Endometrial microvascular endothelial cells (primary cell): ENCODE measurements around the gene SMOC1. TPM values are rescaled to one million over a fixed set of nuclear protein-coding genes. Genes with fewer than 3 reads are reported as not detected.

ENCODE experiments used
- in situ Hi-C: cut with HindIII; loops from 2 replicates; pipeline ENCODE4 v1.10.0; 2017; ENCODE audit warnings: low sequenced_read_pairs, low pct_unique_long_range_greater_than_20kb; ENCODE audit errors: inconsistent ontology term
- total RNA-seq: library from RNA; depleted of rRNA; stranded (reverse); fragments of >200 nt; gene quantifications from one replicate; pipeline ENCODE4 v1.2.3, GENCODE V29; 2015; ENCODE audit errors: inconsistent ontology term

The SMOC1 gene
- total RNA-seq, 1 donor from 2014 or later, result not detected

DNA sequence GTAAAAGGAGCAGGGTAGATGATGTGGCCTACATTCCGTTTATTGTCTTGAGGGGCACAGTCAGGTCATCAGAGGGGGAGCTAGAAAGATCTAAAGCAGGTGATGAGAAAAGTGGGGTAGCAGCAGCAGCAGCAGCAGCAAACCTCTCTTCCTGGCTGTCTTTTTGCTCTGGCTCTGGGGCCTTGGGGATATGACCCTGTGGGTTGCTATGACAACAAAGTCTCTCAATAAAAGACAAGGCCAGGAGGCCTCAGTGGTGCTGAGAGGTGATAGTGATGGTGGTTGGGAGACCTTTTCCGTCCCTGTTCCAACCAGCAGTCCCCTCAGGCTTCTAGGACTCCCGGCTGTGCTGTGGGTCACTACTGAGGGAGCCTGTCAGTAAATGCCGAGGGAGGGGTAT is 170.9 kb downstream of the SMOC1 start:
- in situ Hi-C loops, result no loop called here

DNA sequence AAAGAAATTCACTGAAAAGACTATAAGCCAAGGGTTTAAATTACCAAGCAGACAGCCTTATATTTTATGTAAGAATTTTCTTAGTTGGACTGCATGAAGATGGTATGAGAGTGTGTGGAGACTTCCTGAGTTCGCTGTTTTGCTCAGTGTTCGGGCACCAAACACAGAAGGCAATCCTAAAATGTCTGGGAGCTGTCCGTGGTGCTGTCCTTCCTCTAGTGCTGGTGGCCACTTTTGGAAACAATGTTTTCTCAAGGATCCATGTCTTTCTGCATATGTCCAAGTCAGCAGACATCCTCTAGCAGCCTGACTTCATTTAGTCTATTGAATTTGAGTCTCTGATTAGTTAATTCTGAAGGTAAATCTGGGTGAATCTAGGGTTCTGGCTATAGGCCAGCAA is 173.8 kb downstream of the SMOC1 start:
- in situ Hi-C loops, result no loop called here

DNA sequence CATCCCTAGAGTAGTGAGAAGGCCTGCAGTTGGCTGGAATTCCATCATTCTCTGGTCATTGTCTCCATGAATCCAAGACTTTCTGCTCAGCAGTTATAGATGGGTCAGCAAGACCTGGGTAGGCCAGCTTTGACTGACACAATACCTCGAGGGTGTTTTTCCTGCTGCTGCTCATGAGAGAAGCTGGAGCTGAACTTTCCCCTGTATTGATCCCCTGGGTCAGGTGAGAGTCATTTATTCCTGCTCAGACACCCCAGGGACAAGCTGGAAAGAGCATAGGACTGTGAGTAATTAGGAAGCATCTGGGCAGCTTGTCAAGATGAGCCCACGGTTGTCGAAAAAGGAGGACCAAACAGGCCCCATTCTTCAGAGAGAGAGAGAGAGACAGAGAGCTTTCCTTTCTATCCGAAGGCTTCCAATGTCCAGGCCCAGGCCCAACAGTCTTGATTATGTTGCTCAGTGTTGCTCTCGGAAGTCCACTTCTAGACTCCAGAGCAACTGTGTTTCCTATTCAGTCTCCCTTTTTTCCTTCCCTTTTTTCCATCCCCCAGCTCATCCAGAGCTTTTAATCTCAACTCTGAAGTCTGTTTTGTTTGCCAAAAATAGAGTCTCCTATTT is 178.4 kb downstream of the SMOC1 start:
- in situ Hi-C loops, result no loop called here

DNA sequence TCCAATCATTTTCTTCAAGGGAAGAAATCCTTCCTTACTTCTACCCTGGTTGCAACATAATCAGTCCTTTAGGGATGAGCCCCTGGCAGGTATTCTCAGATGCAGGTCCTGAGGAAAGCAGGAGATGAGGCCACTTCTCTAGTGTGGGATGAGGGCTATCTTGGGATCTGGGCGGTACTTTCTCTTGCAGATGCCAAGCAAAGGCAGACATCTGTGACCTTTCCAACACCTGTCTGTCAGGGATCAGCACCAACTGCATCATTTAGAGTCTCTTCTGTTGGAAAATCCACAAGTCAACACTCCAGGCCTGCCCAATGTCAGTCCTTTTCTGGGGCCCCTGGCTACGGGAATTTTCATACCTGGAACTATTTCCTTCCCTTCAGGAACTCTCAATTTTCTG is 180.3 kb downstream of the SMOC1 start:
- in situ Hi-C loops, result no loop called here

DNA sequence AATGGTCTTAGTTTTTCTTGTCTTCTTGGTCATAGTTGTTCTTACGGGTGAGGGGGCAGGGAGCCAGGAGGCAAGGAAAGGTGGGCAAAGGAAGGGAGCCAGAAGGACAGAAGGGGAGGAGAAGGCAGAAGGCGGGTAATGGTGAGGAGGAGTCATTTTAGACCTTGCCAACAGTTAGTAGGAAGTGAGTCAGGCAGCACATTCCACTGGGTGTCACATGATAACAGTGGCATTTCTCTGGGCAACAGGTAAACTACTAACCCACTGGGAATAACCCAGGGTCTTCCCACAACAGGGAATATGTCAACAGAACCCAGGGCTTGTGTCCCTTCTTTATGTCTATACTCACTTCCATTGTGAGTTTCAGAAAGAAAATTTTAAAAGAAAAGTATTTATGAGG is 181.9 kb downstream of the SMOC1 start:
- in situ Hi-C loops, result no loop called here

DNA sequence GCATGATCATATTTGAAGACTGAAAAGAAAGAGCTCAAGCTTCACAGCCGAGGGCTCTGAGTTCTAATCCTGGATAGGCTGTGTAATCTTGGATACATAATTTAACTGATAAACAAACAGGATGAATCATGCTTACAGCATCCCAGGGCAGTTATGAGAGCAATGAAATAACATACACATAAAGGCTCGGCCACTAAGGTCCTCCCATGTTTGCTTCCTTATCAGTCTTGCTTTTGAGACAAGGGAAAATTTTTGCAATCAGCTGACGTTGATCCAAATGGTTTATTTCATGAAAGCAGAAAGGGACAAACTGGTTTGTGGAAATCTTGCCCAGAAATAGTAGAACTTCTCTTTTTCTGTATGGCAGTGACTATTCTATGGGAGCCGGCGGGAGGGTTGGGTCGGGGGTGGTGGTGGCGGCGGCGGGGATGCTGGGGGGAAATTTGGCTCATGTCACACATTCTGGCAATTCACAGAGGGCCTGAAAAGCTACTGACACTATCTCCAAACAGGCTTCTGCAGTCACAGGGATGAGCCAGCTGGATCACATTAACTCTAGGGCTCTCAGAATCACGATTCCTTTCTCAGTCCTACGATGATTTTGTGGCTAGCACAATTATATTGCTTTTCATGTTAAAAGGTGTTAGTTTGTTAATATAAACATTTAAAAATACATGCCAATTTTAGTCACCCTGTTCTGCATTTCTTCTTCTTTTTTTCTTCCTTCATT is 185.1 kb downstream of the SMOC1 start:
- in situ Hi-C loops, result no loop called here

DNA sequence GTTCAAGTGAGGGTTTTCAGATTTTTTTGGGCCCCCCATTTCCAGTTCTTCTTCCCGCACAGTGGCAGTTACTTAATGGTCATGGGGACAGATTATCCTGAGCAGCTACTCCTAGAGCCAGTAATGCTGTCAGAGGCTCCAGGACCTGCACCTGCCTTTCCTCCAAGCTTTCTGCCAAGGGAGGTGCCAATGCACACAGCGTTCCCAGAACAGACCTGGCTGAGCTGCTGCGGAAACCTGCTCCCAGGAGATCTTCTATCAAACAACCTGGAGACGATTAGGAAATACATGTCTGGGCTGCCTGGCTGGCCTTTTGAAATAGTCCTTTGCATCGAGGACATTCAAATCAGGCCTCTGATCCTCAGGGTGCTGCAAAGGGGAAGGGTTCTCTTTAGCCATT is 188.6 kb downstream of the SMOC1 start:
- in situ Hi-C loops, result no loop called here

DNA sequence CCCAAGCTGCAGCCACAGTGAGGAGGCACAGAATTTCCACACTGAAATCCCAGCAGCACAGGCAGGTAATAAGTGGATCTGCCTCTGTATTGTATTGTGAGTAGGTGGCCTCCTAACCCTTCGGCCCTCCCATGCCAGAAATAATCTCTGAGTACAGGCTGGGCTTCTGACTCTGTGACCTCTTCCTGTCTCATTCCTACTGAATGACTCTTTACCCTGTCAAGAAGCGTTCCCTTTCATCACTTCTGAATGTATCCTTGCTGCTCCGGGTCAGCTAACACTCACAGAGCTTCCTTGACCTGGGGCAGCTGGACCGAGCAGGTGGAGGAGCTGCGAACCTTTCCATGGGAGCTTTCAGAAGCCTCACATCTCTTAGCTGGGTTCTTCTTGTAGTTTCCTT is 190.0 kb downstream of the SMOC1 start:
- in situ Hi-C loops, result no loop called here

DNA sequence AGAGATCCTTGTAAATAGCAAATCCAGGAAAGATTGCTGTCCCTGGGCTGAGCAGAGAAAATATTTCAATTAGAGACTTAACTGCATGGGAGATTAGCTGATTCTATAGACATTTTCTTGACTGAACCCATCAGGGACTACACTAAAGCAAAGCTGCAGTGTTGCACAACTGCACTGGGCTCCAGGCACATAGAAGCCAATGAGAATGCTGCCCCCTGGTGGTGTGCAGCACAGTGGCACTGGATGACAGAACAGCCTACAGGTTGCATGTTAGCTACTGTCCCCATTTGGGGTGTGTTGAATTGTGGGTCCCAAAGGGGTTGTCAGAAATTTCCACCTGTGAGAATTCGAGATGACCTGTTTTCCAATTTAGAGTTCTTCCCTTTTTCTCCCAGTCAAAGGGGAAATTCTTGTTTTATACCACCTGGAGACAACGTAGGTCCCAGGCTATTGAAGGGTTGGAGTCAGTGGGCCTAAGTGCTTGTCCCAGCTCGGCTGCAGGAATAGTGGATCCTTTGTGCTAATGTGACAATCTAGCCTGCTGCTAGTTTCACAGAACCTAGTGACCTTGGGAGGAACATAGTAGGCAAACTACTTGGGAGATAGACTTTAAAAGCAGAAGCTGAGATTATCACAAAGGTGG is 194.8 kb downstream of the SMOC1 start:
- in situ Hi-C loops, result no loop called here

DNA sequence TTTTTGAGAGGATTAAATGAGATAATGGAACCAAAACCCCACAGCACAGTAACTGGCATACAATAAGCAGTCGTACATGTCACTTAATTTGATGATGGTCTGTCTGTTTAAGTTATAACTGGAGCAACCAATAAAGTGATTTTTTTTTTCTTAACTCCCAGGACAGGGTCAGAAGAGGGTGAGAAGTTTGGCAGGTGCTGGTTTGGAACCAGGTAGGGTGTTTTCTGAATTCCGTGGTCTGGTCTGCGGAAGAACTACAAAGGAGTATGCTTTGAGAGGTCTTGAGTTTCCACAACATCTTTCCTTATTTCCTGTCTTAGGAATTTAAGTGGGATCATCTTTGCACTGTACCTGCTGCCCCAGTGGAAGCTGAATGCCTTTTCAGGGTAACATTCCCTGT is 197.8 kb downstream of the SMOC1 start:
- in situ Hi-C loops, result no loop called here

DNA sequence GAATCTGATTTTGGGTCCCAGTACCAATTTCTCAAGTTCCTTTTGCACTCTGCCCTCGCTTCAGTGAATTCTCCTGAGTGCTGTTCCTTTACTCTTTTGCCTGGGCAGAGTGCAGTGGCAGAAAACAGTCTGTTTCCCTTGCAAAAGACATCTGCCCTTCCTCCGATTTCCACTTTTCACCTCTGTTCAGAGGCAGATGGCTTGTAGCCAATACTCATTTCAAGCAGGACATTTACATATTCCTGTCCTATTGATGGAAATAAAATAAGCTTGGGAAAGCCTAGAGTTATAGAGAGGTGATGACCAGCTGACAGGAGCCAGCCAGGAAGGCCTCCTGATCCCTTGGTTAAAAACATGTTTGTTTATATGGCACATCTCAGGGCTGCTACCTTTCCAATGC is 198.5 kb downstream of the SMOC1 start:
- in situ Hi-C loops, result no loop called here

DNA sequence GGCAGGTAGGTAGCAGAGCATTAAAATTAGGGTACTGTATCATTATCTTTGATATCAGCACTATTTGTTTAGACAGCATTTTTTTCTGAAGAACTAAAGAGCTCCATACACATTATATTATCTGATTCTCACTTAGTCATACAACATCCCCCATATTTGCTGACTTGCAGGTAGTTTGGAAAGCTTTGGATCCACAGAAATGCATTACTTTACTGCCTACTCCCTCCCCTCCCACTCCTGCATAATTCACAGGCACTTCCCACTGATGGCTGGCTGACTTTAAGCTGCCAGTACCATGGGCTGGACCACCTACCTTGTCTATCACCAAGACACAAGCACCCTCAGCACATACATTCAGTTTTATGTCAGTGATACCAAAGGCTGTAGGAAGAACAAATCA is 199.1 kb downstream of the SMOC1 start:
- in situ Hi-C loops, result no loop called here

DNA sequence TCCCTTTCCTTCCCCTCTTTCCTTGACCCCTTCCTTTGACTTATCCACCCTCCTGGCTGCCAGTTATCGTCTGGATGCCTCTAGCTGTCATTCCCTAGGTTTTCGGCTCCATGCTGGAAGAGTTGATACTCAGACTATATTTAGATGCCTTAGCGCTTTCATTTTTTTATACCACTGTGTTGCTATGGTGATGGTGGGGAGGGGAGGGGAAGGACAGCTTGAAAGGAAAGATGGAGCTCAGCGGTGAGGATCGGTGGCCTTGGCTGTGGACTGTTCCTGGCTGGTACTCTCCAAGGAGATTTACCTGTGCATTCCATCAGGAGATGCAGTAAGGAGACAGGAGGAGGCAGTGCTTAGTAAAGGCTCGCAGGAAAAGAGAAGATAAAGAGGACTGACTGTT is 200.9 kb downstream of the SMOC1 start:
- in situ Hi-C loops, result no loop called here

Other genes starting within 250 kb of the SMOC1 start
- gene SRSF5, start 112.3 kb upstream of the SMOC1 start, total RNA-seq, result 135 TPM
- gene SLC10A1, start 82.2 kb upstream of the SMOC1 start, total RNA-seq, result not detected